ENCODE measurements around the gene LGALS3BP.

LGALS3BP gene

GRCh38 chr17:78999947-79000395 lies 20.2 kb upstream of the LGALS3BP start:
- in situ Hi-C loops (cut with HindIII; ENCODE audit: low sequenced_read_pairs) = no loop called here

- in situ Hi-C loops (cut with HindIII; ENCODE audit: low sequenced_read_pairs) = no loop called here
Observed at GRCh38 chr17:78999056-78999768, 19.5 kb upstream of the LGALS3BP start.

- in situ Hi-C loops (cut with HindIII; ENCODE audit: low sequenced_read_pairs) = no loop called here
Observed at GRCh38 chr17:78998311-78999055, 18.8 kb upstream of the LGALS3BP start.

GRCh38 chr17:78997881-78998280 lies 18.2 kb upstream of the LGALS3BP start:
- in situ Hi-C loops (cut with HindIII; ENCODE audit: low sequenced_read_pairs) = no loop called here

- in situ Hi-C loops (cut with HindIII; ENCODE audit: low sequenced_read_pairs) = no loop called here
Observed at GRCh38 chr17:78997231-78997741, 17.6 kb upstream of the LGALS3BP start.

- in situ Hi-C loops (cut with HindIII; ENCODE audit: low sequenced_read_pairs) = no loop called here
Observed at GRCh38 chr17:78996781-78997201, 17.1 kb upstream of the LGALS3BP start.

- in situ Hi-C loops (cut with HindIII; ENCODE audit: low sequenced_read_pairs) = no loop called here
Observed at GRCh38 chr17:78995761-78996451, 16.2 kb upstream of the LGALS3BP start.

GRCh38 chr17:78995022-78995760 lies 15.5 kb upstream of the LGALS3BP start:
- in situ Hi-C loops (cut with HindIII; ENCODE audit: low sequenced_read_pairs) = no loop called here

GRCh38 chr17:78993981-78994671 lies 14.4 kb upstream of the LGALS3BP start:
- in situ Hi-C loops (cut with HindIII; ENCODE audit: low sequenced_read_pairs) = no loop called here

- in situ Hi-C loops (cut with HindIII; ENCODE audit: low sequenced_read_pairs) = no loop called here
Observed at GRCh38 chr17:78993241-78993956, 13.7 kb upstream of the LGALS3BP start.

- in situ Hi-C loops (cut with HindIII; ENCODE audit: low sequenced_read_pairs) = no loop called here
Observed at GRCh38 chr17:78992542-78993212, 13.0 kb upstream of the LGALS3BP start.

GRCh38 chr17:78991906-78992532 lies 12.3 kb upstream of the LGALS3BP start:
- in situ Hi-C loops (cut with HindIII; ENCODE audit: low sequenced_read_pairs) = no loop called here

GRCh38 chr17:78991017-78991738 lies 11.5 kb upstream of the LGALS3BP start:
- in situ Hi-C loops (cut with HindIII; ENCODE audit: low sequenced_read_pairs) = no loop called here

- in situ Hi-C loops (cut with HindIII; ENCODE audit: low sequenced_read_pairs) = no loop called here
Observed at GRCh38 chr17:78990349-78991016, 10.8 kb upstream of the LGALS3BP start.

GRCh38 chr17:78988152-78988551 lies 8.4 kb upstream of the LGALS3BP start:
- in situ Hi-C loops (cut with HindIII; ENCODE audit: low sequenced_read_pairs) = no loop called here

- in situ Hi-C loops (cut with HindIII; ENCODE audit: low sequenced_read_pairs) = no loop called here
Observed at GRCh38 chr17:78986649-78987328, 7.1 kb upstream of the LGALS3BP start.
